Measurements from ENCODE around the gene PCNX2. TPM values are rescaled to one million over a fixed set of nuclear protein-coding genes. Genes with fewer than 3 reads are reported as not detected.

The PCNX2 gene
- polyA plus RNA-seq, 3 donors, result 0.29 to 7.9 (median 0.62) TPM

DNA sequence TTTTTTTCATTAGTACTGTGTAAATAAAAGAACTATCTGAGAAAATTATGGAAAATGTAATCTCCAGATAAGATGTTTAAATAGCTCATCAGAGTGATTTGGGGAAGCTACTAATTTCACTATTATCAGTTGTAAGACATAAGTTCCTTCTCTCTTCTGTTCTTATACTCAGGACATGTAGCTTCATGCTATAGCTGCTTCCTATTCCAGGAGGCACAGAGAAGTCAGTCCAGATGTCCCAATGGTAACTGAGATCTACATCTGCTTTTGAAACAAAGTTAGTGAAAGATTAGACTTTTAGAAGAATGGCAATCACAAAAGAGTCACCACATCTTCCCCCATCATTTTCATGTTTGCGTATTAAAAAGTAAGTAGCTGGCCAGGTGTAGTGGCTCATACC lies 37.6 kb upstream of the PCNX2 start:
- Mint-ChIP-seq H3K36me3 (no peaks in the 10 kb centered on the region), H3K27ac (no peak overlapping the region), H3K4me3 (no peak overlapping the region), H3K9me3 (peaks cover 0 to 3% (median 1%) of the 10 kb centered on the region in 7 donors), H3K27me3 (ENCODE audit: low read depth in 3 of 3) (peaks cover 9 to 12% (median 11%) of the 10 kb centered on the region in 3 donors), H3K4me1 (peaks cover 25% of the 10 kb centered on the region)
- no peak overlapping the region for H3K9ac ChIP-seq (ENCODE audit: insufficient read depth, low read length, poor library complexity, severe bottlenecking)
- no peaks in the 10 kb centered on the region for H3K36me3 ChIP-seq (replicated peaks in 1 of 2; ENCODE audit: control insufficient read depth in 1 of 2, insufficient read depth in 2 of 2, low read length in 2 of 2)
- H3K9me3 ChIP-seq (replicated peaks in 1 of 2; ENCODE audit: control insufficient read depth in 1 of 2, insufficient read depth in 1 of 2, low read length in 2 of 2), result no peaks in the 10 kb centered on the region
- intact Hi-C loops (cut with micrococcal nuclease), result no loop called here
- TF ChIP-seq, protein P1, sequence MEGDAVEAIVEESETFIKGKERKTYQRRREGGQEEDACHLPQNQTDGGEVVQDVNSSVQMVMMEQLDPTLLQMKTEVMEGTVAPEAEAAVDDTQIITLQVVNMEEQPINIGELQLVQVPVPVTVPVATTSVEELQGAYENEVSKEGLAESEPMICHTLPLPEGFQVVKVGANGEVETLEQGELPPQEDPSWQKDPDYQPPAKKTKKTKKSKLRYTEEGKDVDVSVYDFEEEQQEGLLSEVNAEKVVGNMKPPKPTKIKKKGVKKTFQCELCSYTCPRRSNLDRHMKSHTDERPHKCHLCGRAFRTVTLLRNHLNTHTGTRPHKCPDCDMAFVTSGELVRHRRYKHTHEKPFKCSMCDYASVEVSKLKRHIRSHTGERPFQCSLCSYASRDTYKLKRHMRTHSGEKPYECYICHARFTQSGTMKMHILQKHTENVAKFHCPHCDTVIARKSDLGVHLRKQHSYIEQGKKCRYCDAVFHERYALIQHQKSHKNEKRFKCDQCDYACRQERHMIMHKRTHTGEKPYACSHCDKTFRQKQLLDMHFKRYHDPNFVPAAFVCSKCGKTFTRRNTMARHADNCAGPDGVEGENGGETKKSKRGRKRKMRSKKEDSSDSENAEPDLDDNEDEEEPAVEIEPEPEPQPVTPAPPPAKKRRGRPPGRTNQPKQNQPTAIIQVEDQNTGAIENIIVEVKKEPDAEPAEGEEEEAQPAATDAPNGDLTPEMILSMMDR (IDR thresholded peaks at IDR 0.05), result no peak
- no peaks in the 10 kb centered on the region for H4K20me1 ChIP-seq (ENCODE audit: insufficient read depth, low read length)
- no peak overlapping the region for H3K4me2 ChIP-seq (replicated peaks; ENCODE audit: extremely low read depth, low read length, poor library complexity, severe bottlenecking)
- no peak overlapping the region for H3K27ac ChIP-seq (ENCODE audit: low read depth in 1 of 2, low read length in 2 of 2)
- peaks cover 10% of the 10 kb centered on the region for H3K79me2 ChIP-seq (ENCODE audit: insufficient read depth, low read length)
- peaks cover 9 to 12% of the 10 kb centered on the region in 2 donors for H3K27me3 ChIP-seq (ENCODE audit: control insufficient read depth in 2 of 2, insufficient read depth in 2 of 2, low read length in 2 of 2)
- no CpG with 5 or more reads among the region's 1 CpG for WGBS (ENCODE audit: insufficient coverage)
- no peak for DNase-seq
- no peak overlapping the region for H3K4me3 ChIP-seq (replicated peaks in 1 of 3; ENCODE audit: low read depth in 2 of 3, low read length in 3 of 3)
- no peak overlapping the region for H2AFZ ChIP-seq (ENCODE audit: insufficient read depth, low read depth, low read length, poor library complexity, severe bottlenecking)
- H3K4me1 ChIP-seq (ENCODE audit: control insufficient read depth in 1 of 2, insufficient read depth in 2 of 2, low read length in 2 of 2), result peaks cover 18 to 30% of the 10 kb centered on the region in 2 donors

DNA sequence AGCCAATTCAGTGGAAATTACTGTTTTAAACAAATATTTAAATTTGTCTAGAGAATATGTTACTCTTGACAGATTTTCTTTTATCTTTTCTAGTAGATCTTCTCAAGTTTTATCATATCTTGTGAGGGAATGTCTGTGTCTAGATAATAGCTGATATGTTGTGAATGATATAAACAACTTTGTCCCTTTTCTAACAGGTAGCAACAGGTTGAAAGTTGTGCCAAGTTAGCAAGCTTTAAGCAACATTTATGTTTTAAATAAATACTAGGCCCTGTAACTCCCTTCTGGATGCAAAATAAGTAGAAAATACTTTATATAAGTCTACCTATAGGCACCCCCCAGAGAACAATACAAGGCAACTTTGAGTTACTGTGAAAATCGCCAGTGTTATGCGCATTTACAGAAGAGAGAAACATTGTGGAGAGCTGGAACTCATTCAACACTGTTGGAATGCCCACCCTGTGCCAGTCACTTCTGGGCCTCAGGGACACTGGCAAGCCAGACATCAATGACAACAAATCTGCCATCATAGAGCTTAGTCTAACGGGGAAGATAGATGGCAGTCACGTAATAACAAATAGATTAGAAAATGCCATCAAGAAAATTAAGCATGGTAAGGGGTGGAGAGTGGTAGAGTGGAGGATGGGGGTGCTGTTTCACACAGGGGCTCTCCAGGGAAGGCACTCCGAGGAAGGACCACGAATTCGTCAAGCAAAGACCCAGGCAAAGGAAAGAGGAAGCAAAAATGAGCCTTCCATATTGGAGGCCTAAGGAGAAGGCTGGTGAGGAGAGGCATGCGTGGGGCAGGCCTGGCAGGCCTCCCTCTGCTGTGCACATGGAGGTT lies 36.4 kb upstream of the PCNX2 start:
- TF ChIP-seq, protein P1 (IDR thresholded peaks at IDR 0.05), result no peak
- WGBS (ENCODE audit: insufficient coverage), result 73% methylated on average over 5 of the region's 8 CpGs

More for the DNA sequence above, 36.4 kb upstream of the PCNX2 start:
- Histone ChIP-seq H2AFZ (ENCODE audit: insufficient read depth, low read depth, low read length, poor library complexity, severe bottlenecking) (no peak overlapping the region), H4K20me1 (ENCODE audit: insufficient read depth, low read length) (no peaks in the 10 kb centered on the region), H3K9ac (ENCODE audit: insufficient read depth, low read length, poor library complexity, severe bottlenecking) (no peak overlapping the region), H3K27ac (ENCODE audit: low read depth in 1 of 2, low read length in 2 of 2) (no peak overlapping the region), H3K9me3 (replicated peaks in 1 of 2; ENCODE audit: control insufficient read depth in 1 of 2, insufficient read depth in 1 of 2, low read length in 2 of 2) (no peaks in the 10 kb centered on the region), H3K4me3 (replicated peaks in 1 of 3; ENCODE audit: low read depth in 2 of 3, low read length in 3 of 3) (no peak overlapping the region), H3K27me3 (ENCODE audit: control insufficient read depth in 2 of 2, insufficient read depth in 2 of 2, low read length in 2 of 2) (peaks cover 9 to 13% of the 10 kb centered on the region in 2 donors), H3K79me2 (ENCODE audit: insufficient read depth, low read length) (peaks cover 10% of the 10 kb centered on the region), H3K4me1 (ENCODE audit: control insufficient read depth in 1 of 2, insufficient read depth in 2 of 2, low read length in 2 of 2) (peaks cover 20 to 33% of the 10 kb centered on the region in 2 donors), H3K4me2 (replicated peaks; ENCODE audit: extremely low read depth, low read length, poor library complexity, severe bottlenecking) (no peak overlapping the region), H3K36me3 (replicated peaks in 1 of 2; ENCODE audit: control insufficient read depth in 1 of 2, insufficient read depth in 2 of 2, low read length in 2 of 2) (no peaks in the 10 kb centered on the region)
- Mint-ChIP-seq H3K36me3 (no peaks in the 10 kb centered on the region), H3K4me1 (peaks cover 28% of the 10 kb centered on the region), H3K27me3 (ENCODE audit: low read depth in 3 of 3) (peaks cover 11 to 14% (median 12%) of the 10 kb centered on the region in 3 donors), H3K27ac (peak overlapping the region in 2 of 7 donors; percentile 31 to 69), H3K4me3 (no peak overlapping the region), H3K9me3 (peaks cover 0 to 3% (median 1%) of the 10 kb centered on the region in 7 donors)
- DNase-seq, result no peak
- intact Hi-C loops (cut with micrococcal nuclease), result no loop called here

Data from CD14-positive monocyte (primary cell).